ENCODE data around the gene EBF3.

Gene EBF3

GRCh38 chr10:129894698-129895097 is 69.4 kb downstream of the EBF3 start:
- TF ChIP-seq CREB1 (IDR thresholded peaks at IDR 0.05; ENCODE audit: low read depth) (no peak), NFIC (IDR thresholded peaks at IDR 0.05) (no peak), USF1 (IDR thresholded peaks at IDR 0.05) (no peak), TAF1 (IDR thresholded peaks at IDR 0.05; ENCODE audit: low read depth) (no peak), CEBPB (IDR thresholded peaks at IDR 0.05) (no peak), TEAD4 (IDR thresholded peaks at IDR 0.05) (no peak), RAD21 (IDR thresholded peaks at IDR 0.05; ENCODE audit: low read depth) (no peak), ZBTB7A (IDR thresholded peaks at IDR 0.05; ENCODE audit: low read depth) (no peak), REST (IDR thresholded peaks at IDR 0.05; ENCODE audit: low read depth) (no peak), YY1 (IDR thresholded peaks at IDR 0.05; ENCODE audit: low read depth) (no peak), TCF12 (IDR thresholded peaks at IDR 0.05; ENCODE audit: low read depth) (no peak), FOXM1 (IDR thresholded peaks at IDR 0.05; ENCODE audit: borderline replicate concordance, low read depth) (no peak)

- TF ChIP-seq MAX (IDR thresholded peaks at IDR 0.05) (no peak), ZBTB7A (IDR thresholded peaks at IDR 0.05; ENCODE audit: low read depth) (no peak), RAD21 (IDR thresholded peaks at IDR 0.05; ENCODE audit: low read depth) (no peak), TAF1 (IDR thresholded peaks at IDR 0.05; ENCODE audit: low read depth) (no peak), USF1 (IDR thresholded peaks at IDR 0.05) (no peak), CREB1 (IDR thresholded peaks at IDR 0.05; ENCODE audit: low read depth) (no peak), TCF12 (IDR thresholded peaks at IDR 0.05; ENCODE audit: low read depth) (no peak), YY1 (IDR thresholded peaks at IDR 0.05; ENCODE audit: low read depth) (no peak), CEBPB (IDR thresholded peaks at IDR 0.05) (no peak), EP300 (IDR thresholded peaks at IDR 0.05; ENCODE audit: borderline replicate concordance) (no peak), FOXM1 (IDR thresholded peaks at IDR 0.05; ENCODE audit: borderline replicate concordance, low read depth) (no peak), REST (IDR thresholded peaks at IDR 0.05; ENCODE audit: low read depth) (no peak), EGR1 (IDR thresholded peaks at IDR 0.05) (no peak), TEAD4 (IDR thresholded peaks at IDR 0.05) (no peak)
Measured at GRCh38 chr10:129893104-129894089, 70.7 kb downstream of the EBF3 start.

GRCh38 chr10:129892548-129893052 is 71.5 kb downstream of the EBF3 start:
- TF ChIP-seq USF1 (IDR thresholded peaks at IDR 0.05) (no peak), TEAD4 (IDR thresholded peaks at IDR 0.05) (no peak), FOXM1 (IDR thresholded peaks at IDR 0.05; ENCODE audit: borderline replicate concordance, low read depth) (no peak), RAD21 (IDR thresholded peaks at IDR 0.05; ENCODE audit: low read depth) (no peak), CREB1 (IDR thresholded peaks at IDR 0.05; ENCODE audit: low read depth) (no peak), CEBPB (IDR thresholded peaks at IDR 0.05) (no peak), EP300 (IDR thresholded peaks at IDR 0.05; ENCODE audit: borderline replicate concordance) (no peak), TCF12 (IDR thresholded peaks at IDR 0.05; ENCODE audit: low read depth) (no peak)

- TF ChIP-seq YY1 (IDR thresholded peaks at IDR 0.05; ENCODE audit: low read depth), result no peak
- no peak for TF ChIP-seq TEAD4 (IDR thresholded peaks at IDR 0.05)
- TF ChIP-seq NFIC (IDR thresholded peaks at IDR 0.05), result no peak
- no peak for TF ChIP-seq EGR1 (IDR thresholded peaks at IDR 0.05)
- TF ChIP-seq MAX (IDR thresholded peaks at IDR 0.05), result no peak
- TF ChIP-seq CREB1 (IDR thresholded peaks at IDR 0.05; ENCODE audit: low read depth), result no peak
- no peak for TF ChIP-seq TAF1 (IDR thresholded peaks at IDR 0.05; ENCODE audit: low read depth)
Measured at GRCh38 chr10:129891806-129892205, 72.3 kb downstream of the EBF3 start.

GRCh38 chr10:129890170-129890569 is 73.9 kb downstream of the EBF3 start:
- no peak for TF ChIP-seq YY1 (IDR thresholded peaks at IDR 0.05; ENCODE audit: low read depth)
- no peak for TF ChIP-seq TCF12 (IDR thresholded peaks at IDR 0.05; ENCODE audit: low read depth)
- TF ChIP-seq NFIC (IDR thresholded peaks at IDR 0.05), result no peak
- no peak for TF ChIP-seq TAF1 (IDR thresholded peaks at IDR 0.05; ENCODE audit: low read depth)
- TF ChIP-seq REST (IDR thresholded peaks at IDR 0.05; ENCODE audit: low read depth), result no peak
- no peak for TF ChIP-seq RAD21 (IDR thresholded peaks at IDR 0.05; ENCODE audit: low read depth)

Measured in Ishikawa (cell line).